Transverse colon (tissue), 4 donors: ENCODE measurements around the gene MOCS3. TPM values are rescaled to one million over a fixed set of nuclear protein-coding genes. Genes with fewer than 3 reads are reported as not detected.

Experiments used
- DNase-seq: peaks from one replicate; pipeline ENCODE4 v3.0.0-alpha.2; 2019
- H3K27ac ChIP-seq, 4 donors: fragments of 200-600 bp; sonication (generic); 2 replicates each; pipeline ENCODE4 v1.5.1; 2016 to 2018; ENCODE audit warnings: inconsistent platforms in 4 of 4
- H3K27me3 ChIP-seq: fragments of 200-600 bp; sonication (generic); 2 replicates; pipeline ENCODE4 v1.5.1; 2017; ENCODE audit warnings: inconsistent platforms
- H3K36me3 ChIP-seq, 4 donors: fragments of 200-600 bp; sonication (generic); 2 replicates each; pipeline ENCODE4 v1.5.1; 2017 to 2019; ENCODE audit warnings: inconsistent platforms in 4 of 4
- H3K4me1 ChIP-seq, 4 donors: fragments of 200-600 bp; sonication (generic); 2 replicates each; pipeline ENCODE4 v1.5.1; 2017 to 2020; ENCODE audit warnings: inconsistent platforms in 4 of 4
- H3K4me3 ChIP-seq, 4 donors: fragments of 200-600 bp; sonication (generic); 1 replicate in 1 of 4; 2 replicates in 3 of 4; pipeline versions ENCODE4 v1.5.1 to v1.6.1; 2017 to 2019; ENCODE audit warnings: inconsistent platforms in 4 of 4
- H3K9me3 ChIP-seq, 2 donors: fragments of 200-600 bp; sonication (generic); 2 replicates each; pipeline ENCODE4 v1.5.1; 2017 to 2019; ENCODE audit warnings: inconsistent platforms in 2 of 2
- EP300 ChIP-seq: sonication (generic); formaldehyde crosslinking; IDR thresholded peaks from one replicate; pipeline ENCODE4 v1.6.1; 2017; ENCODE audit warnings: antibody characterized with exemption, low read depth
- POLR2A ChIP-seq: fragments of 450-650 bp; IDR thresholded peaks from one replicate; pipeline ENCODE4 v1.6.1; 2016; ENCODE audit warnings: antibody characterized with exemption, mild to moderate bottlenecking, moderate library complexity
- POLR2AphosphoS5 ChIP-seq, 3 donors: sonication (generic); formaldehyde crosslinking; IDR thresholded peaks; one replicate each; pipeline ENCODE4 v1.6.1; 2016; ENCODE audit warnings: antibody characterized with exemption in 3 of 3
- WGBS, 2 donors: methylation state at CpG; one replicate each; pipeline ENCODE4 v1.1.5; 2018; ENCODE audit warnings: low coverage in 1 of 2; 5-methylcytosine and 5-hydroxymethylcytosine counted together
- in situ Hi-C, 4 donors: fragments of 200-750 bp; cut with MboI; loops; one replicate each; pipeline versions ENCODE4 v1.15.0 to v1.15.1; 2017; ENCODE audit warnings: low sequenced_read_pairs in 3 of 4, low pct_ligation_motif_present in 1 of 4, low pct_unique_long_range_greater_than_20kb in 1 of 4
- intact Hi-C: fragments of 100-400 bp; cut with DNase I; formaldehyde crosslinking; loops from one replicate; pipeline ENCODE4 v1.15.1; 2023; ENCODE audit warnings: low total_unique reads
- total RNA-seq, 4 donors: library from RNA; depleted of rRNA; stranded (reverse); fragments of >200 nt; gene quantifications; one replicate each; pipeline ENCODE4 v1.1.0, GENCODE V29; 2016
- TF ChIP-seq, protein P1 (sequence below), 5 experiments: fragments of 200-600 bp in 3 of 5; fragments of 450-650 bp in 2 of 5; sonication (generic) in 3 of 5; IDR thresholded peaks; 1 replicate in 2 of 5; 2 replicates in 3 of 5; pipeline ENCODE4 v1.5.1; 2016 to 2017; ENCODE audit warnings: antibody characterized with exemption in 5 of 5, inconsistent platforms in 3 of 5, mild to moderate bottlenecking in 2 of 5, moderate library complexity in 1 of 5

MOCS3 gene, protein sequence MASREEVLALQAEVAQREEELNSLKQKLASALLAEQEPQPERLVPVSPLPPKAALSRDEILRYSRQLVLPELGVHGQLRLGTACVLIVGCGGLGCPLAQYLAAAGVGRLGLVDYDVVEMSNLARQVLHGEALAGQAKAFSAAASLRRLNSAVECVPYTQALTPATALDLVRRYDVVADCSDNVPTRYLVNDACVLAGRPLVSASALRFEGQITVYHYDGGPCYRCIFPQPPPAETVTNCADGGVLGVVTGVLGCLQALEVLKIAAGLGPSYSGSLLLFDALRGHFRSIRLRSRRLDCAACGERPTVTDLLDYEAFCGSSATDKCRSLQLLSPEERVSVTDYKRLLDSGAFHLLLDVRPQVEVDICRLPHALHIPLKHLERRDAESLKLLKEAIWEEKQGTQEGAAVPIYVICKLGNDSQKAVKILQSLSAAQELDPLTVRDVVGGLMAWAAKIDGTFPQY
- total RNA-seq, result 10 to 100 TPM in 1 of 4 donors, 1 to 10 TPM in 3; 3.7 to 10.7 (median 4.0) TPM

- TF ChIP-seq POLR2A (peak; percentile 5), EP300 (no peak), POLR2AphosphoS5 (IDR thresholded peaks at IDR 0.05) (peak in 1 of 3 donors; percentile 4)
- TF ChIP-seq, protein P1, sequence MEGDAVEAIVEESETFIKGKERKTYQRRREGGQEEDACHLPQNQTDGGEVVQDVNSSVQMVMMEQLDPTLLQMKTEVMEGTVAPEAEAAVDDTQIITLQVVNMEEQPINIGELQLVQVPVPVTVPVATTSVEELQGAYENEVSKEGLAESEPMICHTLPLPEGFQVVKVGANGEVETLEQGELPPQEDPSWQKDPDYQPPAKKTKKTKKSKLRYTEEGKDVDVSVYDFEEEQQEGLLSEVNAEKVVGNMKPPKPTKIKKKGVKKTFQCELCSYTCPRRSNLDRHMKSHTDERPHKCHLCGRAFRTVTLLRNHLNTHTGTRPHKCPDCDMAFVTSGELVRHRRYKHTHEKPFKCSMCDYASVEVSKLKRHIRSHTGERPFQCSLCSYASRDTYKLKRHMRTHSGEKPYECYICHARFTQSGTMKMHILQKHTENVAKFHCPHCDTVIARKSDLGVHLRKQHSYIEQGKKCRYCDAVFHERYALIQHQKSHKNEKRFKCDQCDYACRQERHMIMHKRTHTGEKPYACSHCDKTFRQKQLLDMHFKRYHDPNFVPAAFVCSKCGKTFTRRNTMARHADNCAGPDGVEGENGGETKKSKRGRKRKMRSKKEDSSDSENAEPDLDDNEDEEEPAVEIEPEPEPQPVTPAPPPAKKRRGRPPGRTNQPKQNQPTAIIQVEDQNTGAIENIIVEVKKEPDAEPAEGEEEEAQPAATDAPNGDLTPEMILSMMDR (IDR thresholded peaks at IDR 0.05), result peak in 1 of 5 experiments; percentile 7
- intact Hi-C loops, result no loop called here
- in situ Hi-C loops, result no loop called here
- Histone ChIP-seq H3K36me3 (peaks cover 0 to 5% (median 2%) of the 10 kb centered on the region in 4 donors), H3K4me1 (peaks cover 10 to 39% (median 28%) of the 10 kb centered on the region in 4 donors), H3K9me3 (no peaks in the 10 kb centered on the region), H3K27me3 (no peaks in the 10 kb centered on the region), H3K27ac (peak within 1 kb of the TSS; percentile 83 to 93 (median 90)), H3K4me3 (peak within 1 kb of the TSS; percentile 60 to 92 (median 82))
- peak; percentile 87 for DNase-seq
- WGBS, 2 donors, result 0 to 3% methylated on average over 8 to 45 of the region's 67 CpGs
These were observed at the start of gene MOCS3 for GRCh38 chr20:50958615-50959542. Gene MOCS3, plus strand, starts transcription at chr20:50958818. Its CDS starts 25 bp downstream, at chr20:50958843.

DNA sequence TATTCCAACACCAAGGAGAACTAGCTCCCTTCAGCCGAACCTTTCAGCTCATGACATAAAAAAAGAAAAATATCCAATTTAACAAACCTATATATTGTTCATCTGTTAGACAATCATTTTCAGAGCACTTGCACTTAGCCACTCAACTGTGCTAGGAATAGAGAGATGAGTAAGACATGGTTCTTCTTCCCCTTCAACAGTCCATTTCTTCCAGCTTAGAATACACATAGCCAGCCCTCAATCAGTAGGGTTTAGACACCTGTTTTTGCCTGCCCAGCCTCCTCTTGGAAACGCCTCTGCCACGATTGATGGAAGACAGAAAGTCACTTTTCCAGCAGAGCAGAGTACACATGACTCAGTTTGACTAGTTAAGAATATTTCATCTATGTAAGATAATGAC lies 49.2 kb upstream of the MOCS3 start:
- 83 to 93% methylated on average over 3 of the region's 3 CpGs for WGBS, 2 donors
- intact Hi-C loops (no loop called here), in situ Hi-C loops (no loop called here)
- Histone ChIP-seq H3K9me3 (no peaks in the 10 kb centered on the region), H3K4me3 (no peak overlapping the region), H3K4me1 (peaks cover 0 to 37% (median 2%) of the 10 kb centered on the region in 4 donors), H3K27me3 (no peaks in the 10 kb centered on the region), H3K36me3 (no peaks in the 10 kb centered on the region), H3K27ac (no peak overlapping the region)
- TF ChIP-seq EP300 (no peak), POLR2AphosphoS5 (IDR thresholded peaks at IDR 0.05) (no peak), POLR2A (no peak)
- TF ChIP-seq, protein P1 (IDR thresholded peaks at IDR 0.05), result no peak
- no peak for DNase-seq

GRCh38 chr20:50911030-50911429 lies 47.6 kb upstream of the MOCS3 start:
- TF ChIP-seq POLR2AphosphoS5 (IDR thresholded peaks at IDR 0.05), result no peak
- TF ChIP-seq POLR2A, result no peak
- TF ChIP-seq, protein P1 (IDR thresholded peaks at IDR 0.05), result no peak
- no peak for TF ChIP-seq EP300
- WGBS, 2 donors, result 70 to 75% methylated on average over 3 of the region's 3 CpGs
- in situ Hi-C loops, result no loop called here
- Histone ChIP-seq H3K27ac (no peak overlapping the region), H3K36me3 (no peaks in the 10 kb centered on the region), H3K9me3 (no peaks in the 10 kb centered on the region), H3K4me3 (no peak overlapping the region), H3K4me1 (peaks cover 5 to 46% (median 16%) of the 10 kb centered on the region in 4 donors), H3K27me3 (no peaks in the 10 kb centered on the region)
- no peak for DNase-seq
- intact Hi-C loops, result no loop called here

DNA sequence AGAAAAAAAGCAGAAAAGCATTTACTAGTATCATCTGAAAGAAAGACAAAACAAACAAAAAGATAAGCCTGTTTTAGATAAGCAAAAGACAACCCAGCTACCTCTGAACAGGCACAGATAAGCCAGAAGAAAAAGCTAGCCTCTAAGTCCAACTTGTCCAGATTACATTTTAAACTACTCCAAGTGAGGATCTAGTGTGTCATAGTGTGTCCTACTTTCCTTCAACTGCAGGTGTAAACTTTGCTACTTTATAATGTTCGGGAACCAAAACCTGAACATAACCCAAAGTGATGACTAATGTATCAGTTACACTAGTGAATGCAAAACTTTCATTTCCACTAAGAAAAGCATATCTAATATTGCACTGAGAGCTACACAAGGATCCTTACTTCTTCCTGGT lies 46.9 kb upstream of the MOCS3 start:
- H3K36me3 ChIP-seq, result no peaks in the 10 kb centered on the region
- H3K4me3 ChIP-seq, result no peak overlapping the region
- no peak overlapping the region for H3K27ac ChIP-seq
- no peaks in the 10 kb centered on the region for H3K9me3 ChIP-seq
- peaks cover 12 to 53% (median 23%) of the 10 kb centered on the region in 4 donors for H3K4me1 ChIP-seq
- 46 to 57% methylated on average over 1 of the region's 1 CpG for WGBS, 2 donors
- no peaks in the 10 kb centered on the region for H3K27me3 ChIP-seq
- intact Hi-C loops (no loop called here), in situ Hi-C loops (no loop called here)
- DNase-seq, result no peak
- no peak for TF ChIP-seq EP300
- TF ChIP-seq POLR2AphosphoS5 (IDR thresholded peaks at IDR 0.05), result no peak
- no peak for TF ChIP-seq POLR2A
- TF ChIP-seq, protein P1 (IDR thresholded peaks at IDR 0.05), result no peak
